Stomach smooth muscle (tissue), 2 donors: ENCODE data around the gene DAPK2.

Source experiments
- H3K27ac ChIP-seq: one replicate; pipeline ENCODE4 v1.7.0; 2013; ENCODE audit warnings: mild to moderate bottlenecking, low read length, inconsistent platforms
- H3K27me3 ChIP-seq, 2 donors: one replicate each; pipeline ENCODE4 v1.7.0; 2013; ENCODE audit warnings: low read length in 2 of 2; ENCODE audit not compliant: insufficient read depth in 2 of 2, control insufficient read depth in 1 of 2
- H3K36me3 ChIP-seq, 2 donors: one replicate each; pipeline ENCODE4 v1.7.0; 2013; ENCODE audit warnings: low read length in 2 of 2; ENCODE audit not compliant: control insufficient read depth in 2 of 2, insufficient read depth in 2 of 2
- H3K4me1 ChIP-seq: one replicate; pipeline ENCODE4 v1.7.0; 2013; ENCODE audit warnings: low read length; ENCODE audit not compliant: control insufficient read depth, insufficient read depth
- H3K4me3 ChIP-seq, 2 donors: one replicate each; pipeline ENCODE4 v1.7.0; 2013; ENCODE audit warnings: low read length in 2 of 2
- H3K9ac ChIP-seq, 2 donors: one replicate each; pipeline ENCODE4 v1.7.0; 2013; ENCODE audit warnings: low read length in 2 of 2, mild to moderate bottlenecking in 1 of 2
- H3K9me3 ChIP-seq, 2 donors: one replicate each; pipeline ENCODE4 v1.7.0; 2013; ENCODE audit warnings: low read length in 2 of 2; ENCODE audit not compliant: control insufficient read depth in 2 of 2
- donor health status: healthy.
- donor health status: Pancreatic carcinoma.

Gene DAPK2

GRCh38 chr15:63909819-63910437 lies 136.4 kb downstream of the DAPK2 start:
- Histone ChIP-seq H3K36me3 (no peaks in the 10 kb centered on the region), H3K4me3 (peak overlapping the region in 1 of 2 donors; percentile 15), H3K9ac (no peak overlapping the region), H3K9me3 (no peaks in the 10 kb centered on the region), H3K4me1 (peaks cover 9% of the 10 kb centered on the region), H3K27ac (no peak overlapping the region), H3K27me3 (peaks cover 0 to 3% of the 10 kb centered on the region in 2 donors)

- Histone ChIP-seq H3K36me3 (no peaks in the 10 kb centered on the region), H3K4me3 (no peak overlapping the region), H3K9ac (no peak overlapping the region), H3K9me3 (no peaks in the 10 kb centered on the region), H3K27ac (no peak overlapping the region), H3K27me3 (no peaks in the 10 kb centered on the region), H3K4me1 (peaks cover 9% of the 10 kb centered on the region)
These were observed 137.3 kb downstream of the DAPK2 start for GRCh38 chr15:63908991-63909390.

- no peaks in the 10 kb centered on the region for H3K36me3 ChIP-seq
- H3K27me3 ChIP-seq = no peaks in the 10 kb centered on the region
- H3K9ac ChIP-seq = no peak overlapping the region
- H3K4me3 ChIP-seq = no peak overlapping the region
- peaks cover 9% of the 10 kb centered on the region for H3K4me1 ChIP-seq
- H3K9me3 ChIP-seq = no peaks in the 10 kb centered on the region
- no peak overlapping the region for H3K27ac ChIP-seq
These were observed 138.0 kb downstream of the DAPK2 start for GRCh38 chr15:63908281-63908680.

GRCh38 chr15:63907521-63907920 lies 138.8 kb downstream of the DAPK2 start:
- peaks cover 9% of the 10 kb centered on the region for H3K4me1 ChIP-seq
- no peak overlapping the region for H3K4me3 ChIP-seq
- H3K27me3 ChIP-seq = no peaks in the 10 kb centered on the region
- no peak overlapping the region for H3K9ac ChIP-seq
- no peaks in the 10 kb centered on the region for H3K36me3 ChIP-seq
- H3K9me3 ChIP-seq = no peaks in the 10 kb centered on the region
- H3K27ac ChIP-seq = no peak overlapping the region

GRCh38 chr15:63906266-63906584 lies 140.1 kb downstream of the DAPK2 start:
- Histone ChIP-seq H3K9me3 (no peaks in the 10 kb centered on the region), H3K9ac (no peak overlapping the region), H3K4me1 (peaks cover 9% of the 10 kb centered on the region), H3K4me3 (no peak overlapping the region), H3K36me3 (no peaks in the 10 kb centered on the region), H3K27ac (no peak overlapping the region), H3K27me3 (no peaks in the 10 kb centered on the region)

GRCh38 chr15:63905558-63906265 lies 140.6 kb downstream of the DAPK2 start:
- peaks cover 9% of the 10 kb centered on the region for H3K4me1 ChIP-seq
- H3K9me3 ChIP-seq = no peaks in the 10 kb centered on the region
- H3K27ac ChIP-seq = no peak overlapping the region
- no peaks in the 10 kb centered on the region for H3K36me3 ChIP-seq
- H3K27me3 ChIP-seq = no peaks in the 10 kb centered on the region
- no peak overlapping the region for H3K9ac ChIP-seq
- no peak overlapping the region for H3K4me3 ChIP-seq

GRCh38 chr15:63905131-63905530 lies 141.2 kb downstream of the DAPK2 start:
- Histone ChIP-seq H3K9me3 (no peaks in the 10 kb centered on the region), H3K27me3 (no peaks in the 10 kb centered on the region), H3K4me3 (no peak overlapping the region), H3K9ac (no peak overlapping the region), H3K27ac (no peak overlapping the region), H3K36me3 (no peaks in the 10 kb centered on the region), H3K4me1 (peaks cover 7% of the 10 kb centered on the region)

GRCh38 chr15:63904042-63904441 lies 142.2 kb downstream of the DAPK2 start:
- no peaks in the 10 kb centered on the region for H3K9me3 ChIP-seq
- no peak overlapping the region for H3K27ac ChIP-seq
- no peak overlapping the region for H3K9ac ChIP-seq
- H3K4me1 ChIP-seq = peaks cover 2% of the 10 kb centered on the region
- no peaks in the 10 kb centered on the region for H3K27me3 ChIP-seq
- no peaks in the 10 kb centered on the region for H3K36me3 ChIP-seq
- no peak overlapping the region for H3K4me3 ChIP-seq

- Histone ChIP-seq H3K4me3 (no peak overlapping the region), H3K4me1 (no peaks in the 10 kb centered on the region), H3K9ac (no peak overlapping the region), H3K36me3 (no peaks in the 10 kb centered on the region), H3K27ac (no peak overlapping the region), H3K27me3 (no peaks in the 10 kb centered on the region), H3K9me3 (peaks cover 0 to 5% of the 10 kb centered on the region in 2 donors)
These were observed 143.6 kb downstream of the DAPK2 start for GRCh38 chr15:63902671-63903035.

GRCh38 chr15:63901912-63902670 lies 144.2 kb downstream of the DAPK2 start:
- H3K9me3 ChIP-seq = peaks cover 0 to 5% of the 10 kb centered on the region in 2 donors
- H3K36me3 ChIP-seq = no peaks in the 10 kb centered on the region
- no peak overlapping the region for H3K27ac ChIP-seq
- no peak overlapping the region for H3K4me3 ChIP-seq
- H3K4me1 ChIP-seq = peaks cover 2% of the 10 kb centered on the region
- no peaks in the 10 kb centered on the region for H3K27me3 ChIP-seq
- H3K9ac ChIP-seq = no peak overlapping the region

GRCh38 chr15:63900306-63900705 lies 146.0 kb downstream of the DAPK2 start:
- H3K9me3 ChIP-seq = peaks cover 0 to 5% of the 10 kb centered on the region in 2 donors
- no peak overlapping the region for H3K9ac ChIP-seq
- no peaks in the 10 kb centered on the region for H3K27me3 ChIP-seq
- H3K4me3 ChIP-seq = no peak overlapping the region
- H3K27ac ChIP-seq = no peak overlapping the region
- H3K4me1 ChIP-seq = peaks cover 8% of the 10 kb centered on the region
- H3K36me3 ChIP-seq = no peaks in the 10 kb centered on the region
